GM19239 (cell line): ENCODE measurements around the gene GEMIN2.
"Not testable (repeated sequence)": the region's sequence is repeated elsewhere in the genome, so short reads cannot be mapped to it uniquely, and the experiment has no call there.

Experiments
- DNase-seq: peaks from one replicate; pipeline ENCODE4 v3.0.0; 2011; ENCODE audit warnings: low spot score; ENCODE audit not compliant: insufficient read length
- FAIRE-seq: peaks from 2 replicates; lab custom pipeline; 2011; peaks lifted over from hg19 to GRCh38; lab: Jason Lieb, UNC

Gene GEMIN2, protein sequence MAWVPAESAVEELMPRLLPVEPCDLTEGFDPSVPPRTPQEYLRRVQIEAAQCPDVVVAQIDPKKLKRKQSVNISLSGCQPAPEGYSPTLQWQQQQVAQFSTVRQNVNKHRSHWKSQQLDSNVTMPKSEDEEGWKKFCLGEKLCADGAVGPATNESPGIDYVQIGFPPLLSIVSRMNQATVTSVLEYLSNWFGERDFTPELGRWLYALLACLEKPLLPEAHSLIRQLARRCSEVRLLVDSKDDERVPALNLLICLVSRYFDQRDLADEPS

GRCh38 chr14:39114073-39114838 lies at the start of gene GEMIN2:
GEMIN2 (plus strand) TSS chr14:39114323; CDS start chr14:39114339, 16 bp downstream.
- peak; percentile 96 for FAIRE-seq
- DNase-seq = peak; percentile 73

DNA sequence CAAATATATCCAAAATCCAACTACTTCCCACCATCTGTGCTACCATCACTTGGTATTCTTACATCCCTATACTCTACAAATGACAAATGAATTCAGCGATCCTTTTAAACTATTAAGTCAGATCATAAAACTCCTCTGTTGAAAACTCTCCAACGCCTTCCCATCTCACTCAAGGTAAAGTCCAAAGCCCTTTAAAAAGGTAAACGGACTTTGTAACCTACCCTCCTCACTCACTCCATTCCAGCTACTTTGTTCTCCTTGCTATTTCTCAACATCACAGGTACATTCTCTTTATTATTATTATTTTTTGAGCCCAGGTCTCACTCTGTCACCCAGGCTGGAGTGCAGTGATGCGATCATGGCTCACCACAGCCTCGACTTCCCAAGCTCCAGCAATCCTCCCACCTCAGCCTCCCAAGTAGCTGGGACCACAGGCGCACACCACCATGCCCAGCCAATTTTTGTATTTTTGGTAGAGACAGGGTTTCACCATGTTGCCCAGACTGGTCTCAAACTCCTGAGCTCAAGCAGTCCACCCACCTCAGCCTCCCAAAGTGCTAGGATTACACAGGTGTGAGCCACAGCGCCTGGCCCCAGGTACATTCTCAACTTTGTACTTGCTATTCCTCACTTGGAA lies 44.8 kb upstream of the GEMIN2 start:
- DNase-seq = not testable (repeated sequence)

DNA sequence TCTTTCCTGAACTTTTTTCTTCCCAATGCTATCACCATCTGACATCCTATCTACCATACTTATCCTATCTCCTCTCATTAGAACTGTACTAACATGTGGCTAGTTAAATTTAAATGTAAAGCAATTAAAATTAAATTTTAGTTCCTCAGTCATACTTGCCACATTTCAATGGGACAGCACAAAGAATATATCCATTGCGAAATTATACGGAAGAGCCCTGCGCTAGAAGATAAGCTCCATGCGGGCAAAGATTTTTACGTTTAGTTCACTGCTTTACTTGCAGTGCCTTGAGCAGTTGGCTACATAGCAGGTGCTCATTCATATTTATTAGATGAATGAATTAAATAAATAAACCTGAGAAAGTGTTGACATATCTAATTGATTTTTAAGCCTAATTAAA lies 44.2 kb upstream of the GEMIN2 start:
- FAIRE-seq (no peak), DNase-seq (no peak)

More for the DNA sequence above, 44.8 kb upstream of the GEMIN2 start:
- FAIRE-seq = not testable (repeated sequence)

- no peak for DNase-seq
- FAIRE-seq = no peak
Measured at GRCh38 chr14:39071096-39071495, 43.0 kb upstream of the GEMIN2 start.

DNA sequence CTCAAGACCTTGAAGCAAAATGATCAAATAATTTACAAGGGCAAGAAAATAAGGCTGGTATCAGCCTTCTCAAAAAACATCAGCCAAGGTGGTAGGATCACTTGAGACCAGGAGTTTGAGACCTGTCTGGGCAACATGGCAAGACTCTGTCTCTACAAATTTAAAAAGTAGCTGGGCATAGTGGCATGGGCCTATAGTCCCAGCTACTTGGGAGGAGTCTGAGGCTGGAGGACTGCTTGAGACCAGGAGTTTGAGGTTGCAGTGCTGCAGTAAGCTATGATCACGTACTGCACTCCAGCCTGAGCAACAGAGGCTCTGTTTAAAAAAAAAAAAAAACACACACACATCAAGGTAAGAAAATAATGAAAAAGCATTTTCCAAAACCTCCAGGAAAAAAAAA lies 33.2 kb upstream of the GEMIN2 start:
- no peak for DNase-seq
- peak; percentile 54 for FAIRE-seq

- DNase-seq = no peak
- no peak for FAIRE-seq
Measured at GRCh38 chr14:39083127-39083526, 31.0 kb upstream of the GEMIN2 start.

DNA sequence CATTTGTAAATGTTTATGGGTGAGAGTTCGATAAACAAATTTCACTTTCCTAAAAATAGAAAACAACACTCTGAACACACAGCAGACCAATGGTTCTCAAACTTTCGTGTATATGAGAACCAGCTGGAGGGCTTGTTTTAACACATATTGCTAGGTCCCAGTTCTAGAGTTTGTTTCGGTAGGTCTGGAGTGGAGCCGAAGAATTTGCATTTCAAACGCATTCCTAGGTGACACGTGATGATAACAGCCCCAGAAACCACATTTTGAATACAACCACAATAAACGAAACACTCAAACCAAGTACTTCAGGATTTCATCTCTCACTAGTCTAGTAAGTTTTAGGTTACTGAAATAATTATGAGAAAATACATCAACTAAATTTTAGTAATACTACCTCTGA lies 28.2 kb upstream of the GEMIN2 start:
- DNase-seq = no peak

GRCh38 chr14:39087493-39087892 lies 26.6 kb upstream of the GEMIN2 start:
- FAIRE-seq (no peak), DNase-seq (no peak)

More for the DNA sequence above, 28.2 kb upstream of the GEMIN2 start:
- FAIRE-seq = no peak

GRCh38 chr14:39090548-39091111 lies 23.5 kb upstream of the GEMIN2 start:
- DNase-seq = no peak
- FAIRE-seq = no peak

DNA sequence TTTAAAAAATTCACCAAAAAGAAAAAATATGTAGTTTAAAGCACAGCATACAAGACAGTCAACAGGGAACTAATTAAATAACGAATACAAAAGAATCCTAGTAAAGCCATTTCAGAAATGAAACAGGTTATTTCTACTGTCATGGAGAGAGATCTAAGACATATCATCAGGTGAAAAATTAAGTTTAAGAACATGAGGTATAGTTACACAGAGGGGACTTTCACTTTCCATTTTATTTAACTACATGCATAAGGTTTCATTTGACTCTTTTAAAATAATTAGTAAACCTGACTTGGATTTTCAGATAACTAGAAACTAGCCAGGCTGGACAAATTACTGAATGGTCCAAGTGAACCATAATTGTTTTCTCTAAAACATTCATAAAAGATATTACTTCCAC lies 22.4 kb upstream of the GEMIN2 start:
- FAIRE-seq (peak; percentile 82), DNase-seq (no peak)

DNA sequence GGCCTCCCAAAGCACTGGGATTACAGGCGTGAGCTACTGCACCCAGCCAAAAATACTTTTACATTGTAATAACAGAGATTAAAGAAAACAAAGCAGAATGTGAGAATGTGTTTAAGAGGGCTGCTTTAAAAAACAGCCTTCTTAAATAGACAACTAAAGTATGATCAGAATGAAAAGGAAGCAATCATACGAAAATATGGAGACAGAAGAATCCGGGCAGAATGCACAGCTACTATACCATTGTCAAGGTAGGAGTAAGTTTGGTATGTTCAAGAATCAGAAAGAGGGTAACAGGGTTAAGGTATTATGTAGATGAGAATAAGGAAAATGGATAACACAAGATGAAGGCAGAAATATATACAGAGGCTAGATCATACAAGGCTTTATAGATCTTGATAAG lies 19.6 kb upstream of the GEMIN2 start:
- FAIRE-seq (no peak), DNase-seq (no peak)

- no peak for FAIRE-seq
- DNase-seq = no peak
Measured at GRCh38 chr14:39097159-39097558, 17.0 kb upstream of the GEMIN2 start.

DNA sequence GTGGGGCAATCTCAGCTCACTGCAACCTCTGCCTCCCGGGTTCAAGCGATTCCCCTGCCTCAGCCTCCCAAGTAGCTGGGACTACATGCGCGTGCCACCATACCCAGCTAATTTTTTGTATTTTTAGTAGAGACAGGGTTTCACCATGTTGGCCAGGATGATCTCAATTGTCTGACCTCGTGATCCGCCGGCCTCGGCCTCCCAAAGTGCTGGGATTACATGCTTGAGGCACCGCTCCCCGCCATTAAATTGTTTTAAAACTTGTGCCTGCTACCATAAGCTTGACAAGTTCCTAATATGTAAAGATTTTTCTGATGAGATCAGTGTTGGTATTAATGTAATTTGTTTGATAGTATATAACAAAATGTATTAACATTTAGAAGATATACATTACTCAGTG lies 14.9 kb upstream of the GEMIN2 start:
- DNase-seq, FAIRE-seq: not testable (repeated sequence)

DNA sequence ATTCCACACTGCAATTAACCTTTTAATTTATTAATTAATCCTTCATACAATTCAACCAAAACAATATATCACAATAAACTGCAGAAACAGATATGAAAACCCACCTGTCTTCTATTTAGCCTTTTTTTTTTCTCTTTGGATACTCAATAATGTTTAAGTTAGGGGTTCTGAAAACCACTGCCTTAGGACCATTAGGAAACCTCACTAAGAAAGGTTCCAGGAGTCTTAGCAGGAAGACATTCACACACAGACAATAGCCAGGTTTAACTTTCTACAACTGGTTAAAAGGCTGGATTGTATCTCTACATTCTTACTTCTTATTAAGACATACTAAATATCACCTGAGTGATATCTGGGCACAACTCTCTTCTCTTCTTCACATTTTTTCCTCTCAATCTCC lies 14.4 kb upstream of the GEMIN2 start:
- DNase-seq (no peak), FAIRE-seq (no peak)

GRCh38 chr14:39102265-39102968 lies 11.7 kb upstream of the GEMIN2 start:
- DNase-seq = no peak
- FAIRE-seq = no peak

GRCh38 chr14:39102969-39103957 lies 10.9 kb upstream of the GEMIN2 start, which contains the start of gene SEC23A:
SEC23A (minus strand) TSS chr14:39103235; CDS start chr14:39096118, 7,117 bp downstream.
- FAIRE-seq = peak; percentile 79
- DNase-seq = peak; percentile 64

DNA sequence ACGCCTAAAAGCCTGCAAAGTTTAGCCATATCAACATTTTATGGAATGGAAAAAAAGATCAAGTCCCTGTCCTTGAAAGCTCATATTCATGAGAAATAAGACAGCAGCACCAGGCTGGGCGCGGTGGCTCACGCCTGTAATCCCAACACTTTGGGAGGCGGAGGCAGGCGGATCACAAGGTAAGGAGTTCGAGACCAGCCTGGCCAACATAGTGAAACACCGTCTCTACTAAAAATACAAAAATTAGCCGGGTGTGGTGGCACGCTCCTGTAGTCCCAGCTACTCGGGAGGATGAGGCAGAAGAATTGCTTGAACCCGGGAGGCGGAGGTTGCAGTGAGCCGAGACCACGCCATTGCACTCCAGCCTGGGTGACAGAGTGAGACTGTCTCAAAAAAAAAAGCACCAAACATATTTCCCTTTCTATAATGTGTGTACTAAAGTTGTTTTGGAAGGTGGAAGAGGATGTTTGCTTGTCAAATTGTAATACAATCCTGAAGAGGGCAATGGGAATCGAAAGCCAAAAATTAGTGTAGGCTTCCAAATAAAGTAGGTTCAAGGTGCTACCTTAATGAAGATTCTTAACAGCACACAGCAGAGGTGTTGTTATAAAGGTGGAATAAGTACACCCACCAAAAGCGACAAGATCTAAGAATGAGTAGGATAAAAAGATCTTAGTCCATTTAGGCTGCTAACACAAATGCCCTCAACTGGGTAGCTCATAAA lies 9.9 kb upstream of the GEMIN2 start:
- not testable (repeated sequence) for DNase-seq, FAIRE-seq

DNA sequence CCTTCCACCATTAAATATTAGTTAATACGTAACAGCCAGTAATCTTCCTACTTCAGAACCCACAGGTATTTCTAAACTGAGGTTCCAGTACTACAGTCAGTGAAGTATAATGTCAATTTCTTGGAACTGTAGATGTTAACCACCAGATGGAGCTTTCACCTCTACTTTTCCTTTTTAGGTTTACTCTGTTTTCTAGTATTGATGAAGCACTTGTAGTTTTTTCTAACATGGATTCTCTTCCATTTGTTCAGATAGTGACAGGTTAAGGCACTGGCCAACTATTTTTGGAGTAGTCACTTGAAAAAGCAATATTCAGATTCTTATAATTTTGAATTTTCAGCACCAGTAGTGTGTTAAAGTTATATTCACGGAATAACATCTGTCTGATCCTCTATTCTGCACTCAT lies 6.5 kb upstream of the GEMIN2 start:
- DNase-seq (no peak), FAIRE-seq (peak; percentile 39)
